ENCODE results near the gene CARD11.

Gene CARD11

DNA sequence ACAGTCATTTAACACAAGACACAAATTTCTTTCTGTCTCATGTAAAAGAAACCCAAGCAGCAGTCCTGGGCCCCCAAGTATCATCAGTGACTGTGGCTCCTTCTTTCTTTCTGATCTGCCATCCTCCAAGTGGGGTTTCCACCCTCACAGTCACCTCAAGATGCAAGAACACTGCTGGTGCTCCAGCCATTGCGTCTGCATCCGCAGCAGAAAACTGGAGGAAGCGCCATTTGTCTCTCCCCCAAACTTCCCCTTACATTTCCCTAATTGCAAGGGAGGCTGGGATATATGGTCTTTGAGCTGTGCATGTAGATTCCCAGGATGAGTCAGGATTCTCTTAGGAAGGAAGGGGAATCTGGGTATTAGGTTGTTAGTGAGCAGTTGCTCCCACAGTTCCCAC lies 138.6 kb downstream of the CARD11 start:
- peaks cover 19% of the 10 kb centered on the region for H3K36me3 ChIP-seq (ENCODE audit: control insufficient read depth, insufficient read depth, low read length)
- H3K4me3 ChIP-seq (ENCODE audit: low read depth, low read length), result no peak overlapping the region
- no peaks in the 10 kb centered on the region for H3K9me3 ChIP-seq (ENCODE audit: control insufficient read depth, insufficient read depth, low read length)
- no peaks in the 10 kb centered on the region for H3K27me3 ChIP-seq (ENCODE audit: control insufficient read depth, insufficient read depth, low read length)
- H3K4me1 ChIP-seq (ENCODE audit: control insufficient read depth, insufficient read depth, low read length), result no peaks in the 10 kb centered on the region
- no peak overlapping the region for H3K9ac ChIP-seq (ENCODE audit: low read depth, low read length)

DNA sequence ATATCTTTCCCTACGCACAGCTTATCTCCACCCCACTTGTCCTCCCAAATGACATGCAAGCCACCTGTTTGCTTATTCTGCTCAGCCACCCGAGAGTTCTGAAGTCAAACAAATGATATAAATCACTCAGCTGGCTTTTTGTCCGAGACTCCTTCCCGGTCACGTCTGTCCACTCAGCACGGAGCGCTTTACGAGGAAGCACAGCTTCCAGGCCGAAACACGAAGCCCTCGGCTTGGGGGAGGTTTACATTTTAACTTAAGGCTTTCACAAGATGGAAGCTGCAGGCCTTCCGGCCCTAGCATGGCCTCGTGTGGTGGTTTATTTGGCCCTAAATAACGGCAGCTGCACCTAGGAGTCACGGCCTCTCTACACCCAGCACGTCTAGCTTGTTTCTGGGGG lies 139.5 kb downstream of the CARD11 start:
- H3K36me3 ChIP-seq (ENCODE audit: control insufficient read depth, insufficient read depth, low read length), result peaks cover 15% of the 10 kb centered on the region
- no peaks in the 10 kb centered on the region for H3K27me3 ChIP-seq (ENCODE audit: control insufficient read depth, insufficient read depth, low read length)
- H3K4me1 ChIP-seq (ENCODE audit: control insufficient read depth, insufficient read depth, low read length), result no peaks in the 10 kb centered on the region
- H3K9me3 ChIP-seq (ENCODE audit: control insufficient read depth, insufficient read depth, low read length), result no peaks in the 10 kb centered on the region
- H3K4me3 ChIP-seq (ENCODE audit: low read depth, low read length), result no peak overlapping the region
- H3K9ac ChIP-seq (ENCODE audit: low read depth, low read length), result no peak overlapping the region

DNA sequence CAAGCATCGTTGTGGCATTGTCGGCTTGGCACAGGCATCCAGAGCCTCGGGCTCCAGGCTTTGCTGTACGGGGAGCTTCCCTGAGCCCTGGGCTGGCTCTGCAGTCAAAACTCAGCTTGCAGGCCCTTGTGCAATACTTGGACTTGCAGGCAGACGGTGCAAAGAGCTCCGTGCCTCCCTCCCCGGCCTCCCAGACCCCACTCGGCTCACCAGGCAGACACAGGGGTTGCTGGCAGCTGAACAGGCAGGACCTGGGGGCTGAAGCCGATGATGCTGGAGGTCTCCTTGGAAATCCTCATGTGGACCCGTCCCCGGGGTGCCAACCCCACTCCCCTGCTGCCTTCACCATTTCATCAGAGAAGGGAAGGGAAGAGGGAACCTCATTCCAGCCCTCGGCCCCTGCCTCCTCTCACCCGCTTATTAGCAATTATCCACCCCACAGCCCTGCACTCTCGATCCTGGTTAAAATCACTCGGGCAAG lies 139.9 kb downstream of the CARD11 start:
- H3K9me3 ChIP-seq (ENCODE audit: control insufficient read depth, insufficient read depth, low read length), result no peaks in the 10 kb centered on the region
- H3K36me3 ChIP-seq (ENCODE audit: control insufficient read depth, insufficient read depth, low read length), result peaks cover 15% of the 10 kb centered on the region
- H3K9ac ChIP-seq (ENCODE audit: low read depth, low read length), result no peak overlapping the region

DNA sequence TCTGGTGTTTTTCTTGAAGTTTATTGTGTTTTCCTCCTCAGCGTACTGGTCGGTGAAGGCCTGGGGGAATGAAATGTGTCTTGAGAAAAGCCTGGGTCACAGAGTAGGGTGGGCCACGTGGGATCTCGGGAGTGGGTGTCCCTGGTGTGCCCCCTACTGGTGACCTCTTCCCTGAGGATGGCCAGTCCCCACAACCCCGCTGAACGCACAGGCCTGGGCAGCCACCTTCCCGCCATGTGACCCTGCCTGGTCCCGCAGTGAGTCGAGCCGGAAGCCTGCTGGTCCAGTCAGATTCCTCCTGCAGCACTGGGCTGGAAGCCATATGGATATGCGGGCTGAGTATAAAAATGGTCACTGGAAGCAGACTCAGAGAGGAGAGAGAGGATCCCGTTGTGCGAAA lies 146.6 kb downstream of the CARD11 start:
- Histone ChIP-seq H3K9ac (ENCODE audit: low read depth, low read length) (no peak overlapping the region), H3K4me1 (ENCODE audit: control insufficient read depth, insufficient read depth, low read length) (no peaks in the 10 kb centered on the region), H3K27me3 (ENCODE audit: control insufficient read depth, insufficient read depth, low read length) (no peaks in the 10 kb centered on the region), H3K4me3 (ENCODE audit: low read depth, low read length) (no peak overlapping the region), H3K9me3 (ENCODE audit: control insufficient read depth, insufficient read depth, low read length) (no peaks in the 10 kb centered on the region), H3K36me3 (ENCODE audit: control insufficient read depth, insufficient read depth, low read length) (no peaks in the 10 kb centered on the region)

More for the DNA sequence above, 139.9 kb downstream of the CARD11 start:
- H3K4me3 ChIP-seq (ENCODE audit: low read depth, low read length), result no peak overlapping the region
- no peaks in the 10 kb centered on the region for H3K4me1 ChIP-seq (ENCODE audit: control insufficient read depth, insufficient read depth, low read length)
- no peaks in the 10 kb centered on the region for H3K27me3 ChIP-seq (ENCODE audit: control insufficient read depth, insufficient read depth, low read length)

DNA sequence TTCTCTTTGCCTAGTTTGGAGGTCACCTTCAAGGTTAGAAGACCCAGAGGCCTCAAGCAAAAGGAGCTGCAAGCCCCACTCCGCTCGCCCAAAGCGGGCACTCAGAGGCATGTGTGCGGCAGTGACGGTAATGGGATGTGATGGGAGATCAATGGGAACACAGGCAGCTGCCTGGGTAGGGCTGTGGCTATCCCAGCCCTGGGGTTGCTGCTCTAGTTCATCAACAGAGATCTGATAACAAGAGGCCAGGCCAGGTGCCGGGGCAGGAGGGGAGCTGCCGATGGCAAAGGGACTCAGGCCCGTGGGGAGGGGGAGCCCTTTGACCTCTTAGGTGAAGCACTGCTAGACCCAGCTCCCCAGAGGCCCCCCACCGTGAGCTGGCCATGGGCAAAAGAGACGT lies 147.5 kb downstream of the CARD11 start:
- Histone ChIP-seq H3K9ac (ENCODE audit: low read depth, low read length) (no peak overlapping the region), H3K27me3 (ENCODE audit: control insufficient read depth, insufficient read depth, low read length) (no peaks in the 10 kb centered on the region), H3K4me3 (ENCODE audit: low read depth, low read length) (no peak overlapping the region), H3K36me3 (ENCODE audit: control insufficient read depth, insufficient read depth, low read length) (no peaks in the 10 kb centered on the region), H3K4me1 (ENCODE audit: control insufficient read depth, insufficient read depth, low read length) (no peaks in the 10 kb centered on the region), H3K9me3 (ENCODE audit: control insufficient read depth, insufficient read depth, low read length) (no peaks in the 10 kb centered on the region)

DNA sequence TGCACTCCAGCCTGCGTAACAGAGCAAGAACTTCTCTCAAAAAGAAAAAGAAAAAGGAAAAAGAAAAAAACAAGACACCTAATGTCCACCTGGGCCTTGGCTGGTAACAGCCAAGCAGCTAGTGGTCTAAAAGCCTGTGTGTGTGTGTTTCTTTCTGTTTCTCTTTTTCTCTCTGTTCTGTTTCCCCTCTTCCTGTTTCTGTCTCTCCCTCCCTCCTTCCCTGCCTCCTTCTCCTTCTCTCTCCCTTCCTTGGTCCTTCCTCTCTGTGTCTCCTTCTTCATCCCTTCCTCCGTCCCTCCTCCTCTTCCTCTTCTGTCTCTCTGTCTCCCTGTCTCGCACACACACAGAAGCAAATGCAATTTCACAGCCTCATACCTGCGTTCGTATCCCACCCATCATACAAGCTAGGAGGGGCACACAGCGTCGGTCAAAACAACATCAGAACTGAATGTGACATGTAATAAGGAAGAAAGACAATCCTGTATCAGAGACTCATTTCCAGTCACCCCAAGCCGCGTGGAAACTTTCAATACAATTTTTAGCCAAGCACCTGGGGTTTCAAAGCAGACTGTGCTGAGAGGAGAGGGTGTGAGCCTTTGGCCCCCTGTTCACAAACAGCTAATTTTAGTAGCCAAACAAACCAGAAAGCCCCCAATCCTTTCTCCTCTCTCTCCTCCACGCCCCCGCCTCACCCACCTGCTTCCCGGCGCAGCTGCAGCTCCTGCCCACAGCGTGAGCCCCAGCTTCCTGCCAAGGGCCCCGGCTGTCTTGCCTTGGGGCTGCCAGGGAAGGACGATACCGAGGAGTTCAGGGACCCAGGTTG lies 149.3 kb downstream of the CARD11 start:
- Histone ChIP-seq H3K9ac (ENCODE audit: low read depth, low read length) (no peak overlapping the region), H3K4me1 (ENCODE audit: control insufficient read depth, insufficient read depth, low read length) (no peaks in the 10 kb centered on the region), H3K9me3 (ENCODE audit: control insufficient read depth, insufficient read depth, low read length) (no peaks in the 10 kb centered on the region), H3K27me3 (ENCODE audit: control insufficient read depth, insufficient read depth, low read length) (no peaks in the 10 kb centered on the region), H3K4me3 (ENCODE audit: low read depth, low read length) (no peak overlapping the region), H3K36me3 (ENCODE audit: control insufficient read depth, insufficient read depth, low read length) (no peaks in the 10 kb centered on the region)

DNA sequence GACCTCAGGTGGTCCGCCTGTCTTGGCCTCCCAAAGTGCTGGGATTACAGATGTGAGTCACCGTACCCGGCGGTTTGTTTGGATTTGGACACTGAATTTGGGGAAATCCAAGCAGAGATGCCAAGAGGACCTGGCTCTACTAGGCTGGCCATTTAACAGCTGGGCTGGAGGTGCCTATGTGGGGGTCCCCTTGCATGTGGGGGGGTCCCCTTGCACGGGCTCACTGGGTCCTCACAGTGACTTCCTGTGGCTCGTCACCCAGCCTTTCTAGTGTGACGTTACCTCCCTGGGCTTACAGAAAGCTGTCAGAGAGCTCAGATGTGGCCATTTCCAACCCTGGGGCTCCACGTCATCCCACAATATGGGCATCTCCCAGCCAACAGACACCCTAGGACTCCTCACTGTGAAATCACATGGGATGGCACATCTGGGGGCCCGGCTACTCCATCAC lies 150.2 kb downstream of the CARD11 start:
- no peaks in the 10 kb centered on the region for H3K9me3 ChIP-seq (ENCODE audit: control insufficient read depth, insufficient read depth, low read length)
- no peaks in the 10 kb centered on the region for H3K36me3 ChIP-seq (ENCODE audit: control insufficient read depth, insufficient read depth, low read length)
- no peaks in the 10 kb centered on the region for H3K4me1 ChIP-seq (ENCODE audit: control insufficient read depth, insufficient read depth, low read length)
- no peak overlapping the region for H3K4me3 ChIP-seq (ENCODE audit: low read depth, low read length)
- H3K9ac ChIP-seq (ENCODE audit: low read depth, low read length), result no peak overlapping the region
- H3K27me3 ChIP-seq (ENCODE audit: control insufficient read depth, insufficient read depth, low read length), result no peaks in the 10 kb centered on the region

DNA sequence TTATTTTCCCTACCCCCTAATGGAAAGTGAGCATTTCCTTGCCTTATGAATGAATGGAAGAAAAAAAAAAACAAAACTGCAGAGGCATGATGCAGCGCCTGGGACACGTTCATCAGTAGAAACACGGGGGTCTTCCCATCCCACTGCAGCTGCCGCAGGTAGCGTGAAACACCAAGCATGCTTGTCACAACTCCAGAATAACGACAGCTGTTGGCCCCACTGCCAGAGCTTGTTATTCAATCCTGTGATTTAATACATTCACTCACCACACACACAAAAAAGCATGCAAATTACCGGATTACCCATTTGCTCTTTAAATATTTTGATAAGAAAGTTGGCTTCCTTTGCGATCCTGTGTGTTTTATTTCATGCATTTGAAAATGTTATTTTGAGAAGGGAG lies 151.1 kb downstream of the CARD11 start:
- Histone ChIP-seq H3K4me3 (ENCODE audit: low read depth, low read length) (no peak overlapping the region), H3K9ac (ENCODE audit: low read depth, low read length) (no peak overlapping the region), H3K4me1 (ENCODE audit: control insufficient read depth, insufficient read depth, low read length) (no peaks in the 10 kb centered on the region)

DNA sequence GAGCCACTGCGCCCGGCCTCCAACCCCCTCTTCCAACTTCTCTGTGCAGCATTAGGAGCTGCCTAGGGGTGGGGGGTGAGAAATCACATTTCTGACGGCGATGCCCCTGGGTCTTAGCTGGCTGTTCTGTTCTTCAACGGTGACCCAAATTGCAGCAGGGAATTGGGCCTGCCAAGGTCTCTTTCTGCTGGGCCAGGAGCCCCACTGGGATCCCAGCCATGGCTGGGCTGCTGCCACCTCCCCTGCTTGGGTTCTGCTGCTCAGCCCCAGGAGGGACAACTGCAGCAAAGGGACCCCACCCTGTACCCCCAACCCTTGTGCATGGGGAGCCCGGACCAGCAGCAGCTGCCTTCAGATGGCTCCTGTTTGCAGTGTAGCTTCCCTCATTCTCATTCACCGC lies 155.9 kb downstream of the CARD11 start:
- Histone ChIP-seq H3K4me1 (ENCODE audit: control insufficient read depth, insufficient read depth, low read length) (no peaks in the 10 kb centered on the region), H3K9me3 (ENCODE audit: control insufficient read depth, insufficient read depth, low read length) (no peaks in the 10 kb centered on the region), H3K36me3 (ENCODE audit: control insufficient read depth, insufficient read depth, low read length) (no peaks in the 10 kb centered on the region), H3K27me3 (ENCODE audit: control insufficient read depth, insufficient read depth, low read length) (no peaks in the 10 kb centered on the region), H3K4me3 (ENCODE audit: low read depth, low read length) (no peak overlapping the region), H3K9ac (ENCODE audit: low read depth, low read length) (peak overlapping the region; percentile 24)

More for the DNA sequence above, 151.1 kb downstream of the CARD11 start:
- Histone ChIP-seq H3K36me3 (ENCODE audit: control insufficient read depth, insufficient read depth, low read length) (no peaks in the 10 kb centered on the region), H3K27me3 (ENCODE audit: control insufficient read depth, insufficient read depth, low read length) (no peaks in the 10 kb centered on the region), H3K9me3 (ENCODE audit: control insufficient read depth, insufficient read depth, low read length) (no peaks in the 10 kb centered on the region)

DNA sequence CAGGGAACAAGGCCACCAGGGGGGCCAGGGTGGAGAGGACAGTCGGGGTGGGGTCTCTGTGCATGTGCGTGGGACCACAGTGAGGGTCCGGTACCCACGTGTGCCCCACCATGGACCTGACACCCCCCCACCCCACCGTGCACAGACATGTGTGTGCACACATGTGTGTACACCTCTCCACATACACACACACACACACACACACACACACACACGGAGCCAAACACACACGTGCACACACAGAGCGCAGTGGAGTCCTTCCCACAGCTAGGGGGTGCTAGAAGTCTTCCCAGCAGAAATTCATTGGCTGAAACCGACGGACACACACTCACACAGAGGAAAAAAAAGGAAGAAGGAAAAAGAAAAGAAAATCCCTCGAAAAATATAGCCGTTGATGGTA lies 156.8 kb downstream of the CARD11 start:
- H3K36me3 ChIP-seq (ENCODE audit: control insufficient read depth, insufficient read depth, low read length), result no peaks in the 10 kb centered on the region
- H3K9ac ChIP-seq (ENCODE audit: low read depth, low read length), result no peak overlapping the region
- no peak overlapping the region for H3K4me3 ChIP-seq (ENCODE audit: low read depth, low read length)
- H3K9me3 ChIP-seq (ENCODE audit: control insufficient read depth, insufficient read depth, low read length), result no peaks in the 10 kb centered on the region
- no peaks in the 10 kb centered on the region for H3K27me3 ChIP-seq (ENCODE audit: control insufficient read depth, insufficient read depth, low read length)
- peaks cover 2% of the 10 kb centered on the region for H3K4me1 ChIP-seq (ENCODE audit: control insufficient read depth, insufficient read depth, low read length)

DNA sequence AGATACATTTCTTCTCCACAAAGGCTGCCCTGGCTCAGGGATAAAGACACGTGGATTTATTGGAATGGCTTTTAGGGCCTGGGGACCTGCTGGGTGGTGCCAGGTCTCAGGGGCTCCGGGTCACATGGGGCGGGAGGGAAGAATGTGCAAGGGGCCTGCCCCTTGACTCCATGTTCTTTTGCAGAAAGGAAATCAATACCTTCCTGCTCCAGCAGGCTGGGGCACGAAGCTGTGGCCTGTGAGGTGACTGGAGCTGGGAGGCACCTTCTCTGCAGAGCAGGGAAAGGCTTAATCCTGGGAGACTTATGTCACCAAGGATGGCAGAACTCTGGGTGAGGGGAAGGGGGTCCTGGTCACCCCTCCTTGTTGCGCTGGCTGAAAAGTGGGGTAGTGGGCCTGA lies 157.3 kb downstream of the CARD11 start:
- Histone ChIP-seq H3K4me1 (ENCODE audit: control insufficient read depth, insufficient read depth, low read length) (peaks cover 2% of the 10 kb centered on the region), H3K9me3 (ENCODE audit: control insufficient read depth, insufficient read depth, low read length) (no peaks in the 10 kb centered on the region), H3K4me3 (ENCODE audit: low read depth, low read length) (no peak overlapping the region), H3K36me3 (ENCODE audit: control insufficient read depth, insufficient read depth, low read length) (no peaks in the 10 kb centered on the region), H3K9ac (ENCODE audit: low read depth, low read length) (no peak overlapping the region), H3K27me3 (ENCODE audit: control insufficient read depth, insufficient read depth, low read length) (no peaks in the 10 kb centered on the region)

DNA sequence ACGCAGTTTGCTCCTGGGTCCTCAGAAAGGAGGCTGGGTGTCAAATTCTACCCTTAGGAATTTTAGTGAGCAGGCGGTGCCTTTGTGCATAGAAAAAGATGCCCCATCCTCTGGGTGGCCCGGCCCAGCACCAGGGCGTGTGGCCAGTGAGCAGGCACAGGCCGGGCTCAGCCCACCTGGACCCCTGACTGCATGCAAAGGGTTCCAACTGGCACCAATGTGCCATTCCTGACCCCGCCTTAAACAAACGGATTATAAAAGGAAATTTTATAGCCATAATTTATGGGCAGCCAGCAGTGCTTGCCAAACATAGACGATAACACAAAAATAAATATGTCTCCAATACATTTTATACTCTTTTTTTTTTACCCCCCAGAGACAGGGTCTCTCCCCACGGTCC lies 159.5 kb downstream of the CARD11 start:
- Histone ChIP-seq H3K9ac (ENCODE audit: low read depth, low read length) (no peak overlapping the region), H3K36me3 (ENCODE audit: control insufficient read depth, insufficient read depth, low read length) (no peaks in the 10 kb centered on the region), H3K4me1 (ENCODE audit: control insufficient read depth, insufficient read depth, low read length) (peaks cover 4% of the 10 kb centered on the region), H3K9me3 (ENCODE audit: control insufficient read depth, insufficient read depth, low read length) (no peaks in the 10 kb centered on the region), H3K27me3 (ENCODE audit: control insufficient read depth, insufficient read depth, low read length) (no peaks in the 10 kb centered on the region), H3K4me3 (ENCODE audit: low read depth, low read length) (no peak overlapping the region)
